OCI-LY3 (cell line): ENCODE results near the gene KIF1B.
A peak's percentile ranks its signal among the peaks of the same experiment; 100 is the strongest.
"Not testable (repeated sequence)": the region's sequence is repeated elsewhere in the genome, so short reads cannot be mapped to it uniquely, and the experiment has no call there.

Experiments
- H2AFZ ChIP-seq: fragments of 200-600, 300-600 bp; shearing (Covaris generic); 2 replicates; pipeline ENCODE4 v1.6.0; 2014; ENCODE audit warnings: antibody characterized with exemption, low read depth, low read length
- H3K27ac ChIP-seq: fragments of 200-600, 300-600 bp; sonication (generic); 2 replicates; pipeline ENCODE4 v1.5.1; 2014; ENCODE audit warnings: mild to moderate bottlenecking, low read length, moderate library complexity, mixed read lengths
- H3K27me3 ChIP-seq: fragments of 200-600, 300-600 bp; sonication (generic); 2 replicates; pipeline ENCODE4 v1.6.1; 2014; ENCODE audit warnings: low read depth, low read length, mixed read lengths
- H3K36me3 ChIP-seq: fragments of 200-600, 300-600 bp; sonication (generic); replicated peaks from 2 replicates; pipeline ENCODE3; 2014; ENCODE audit warnings: low read depth, low read length, mixed read lengths
- H3K4me1 ChIP-seq: fragments of 300-600, 200-600 bp; sonication (generic); 2 replicates; pipeline ENCODE4 v1.6.1; 2014; ENCODE audit warnings: low read length, mixed read lengths
- H3K4me2 ChIP-seq: fragments of 200-600, 300-600 bp; sonication (generic); 2 replicates; pipeline ENCODE4 v1.6.1; 2014; ENCODE audit warnings: low read length, mixed read lengths
- H3K4me3 ChIP-seq: fragments of 300-600, 200-600 bp; sonication (generic); 2 replicates; pipeline ENCODE4 v1.5.1; 2014; ENCODE audit warnings: antibody characterized with exemption, mild to moderate bottlenecking, low read length, moderate library complexity
- H3K79me2 ChIP-seq: fragments of 300-600, 200-600 bp; shearing (Covaris generic); 2 replicates; pipeline ENCODE4 v1.6.1; 2014; ENCODE audit warnings: mild to moderate bottlenecking, low read length, mixed read lengths
- H3K9ac ChIP-seq: fragments of 300-600, 200-600 bp; shearing (Covaris generic); 2 replicates; pipeline ENCODE4 v1.6.0; 2014; ENCODE audit warnings: mild to moderate bottlenecking, low read length, moderate library complexity
- H3K9me3 ChIP-seq: fragments of 200-600, 300-600 bp; shearing (Covaris generic); 2 replicates; pipeline ENCODE4 v1.6.1; 2014; ENCODE audit warnings: low read length, mixed read lengths; ENCODE audit not compliant: insufficient read depth
- H4K20me1 ChIP-seq: fragments of 200-600, 300-600 bp; sonication (generic); 2 replicates; pipeline ENCODE4 v1.6.1; 2016; ENCODE audit warnings: low read length, mixed read lengths; ENCODE audit not compliant: insufficient read depth
- EZH2phosphoT487 ChIP-seq: fragments of 200-600 bp; shearing (Covaris generic); IDR thresholded peaks from 2 replicates; pipeline ENCODE4 v1.6.1; 2018; ENCODE audit warnings: antibody characterized with exemption, mixed run types, low read depth
- TF ChIP-seq, protein P1 (sequence below): fragments of 200-600, 300-600 bp; sonication (generic); IDR thresholded peaks from 2 replicates; pipeline ENCODE4 v1.5.1; 2014; ENCODE audit warnings: antibody characterized with exemption, low read length, low read depth

The KIF1B gene

GRCh38 chr1:10213186-10213705 is 2.9 kb downstream of the KIF1B start:
- Histone ChIP-seq H3K4me3 (no peak overlapping the region), H4K20me1 (no peaks in the 10 kb centered on the region; the same call in 1 of the 2 replicates), H2AFZ (no peak overlapping the region)

GRCh38 chr1:10216090-10216749 is 5.8 kb downstream of the KIF1B start:
- Histone ChIP-seq H4K20me1 (no peaks in the 10 kb centered on the region; the same call in 1 of the 2 replicates), H3K27me3 (no peaks in the 10 kb centered on the region), H3K9me3 (no peaks in the 10 kb centered on the region), H2AFZ (no peak overlapping the region), H3K79me2 (peaks cover 3% of the 10 kb centered on the region; the same call in 1 of the 2 replicates), H3K36me3 (no peaks in the 10 kb centered on the region), H3K9ac (no peak overlapping the region), H3K27ac (no peak overlapping the region), H3K4me3 (peak overlapping the region; percentile 45), H3K4me2 (peak overlapping the region; percentile 48), H3K4me1 (peaks cover 14% of the 10 kb centered on the region)
- TF ChIP-seq, protein P1, sequence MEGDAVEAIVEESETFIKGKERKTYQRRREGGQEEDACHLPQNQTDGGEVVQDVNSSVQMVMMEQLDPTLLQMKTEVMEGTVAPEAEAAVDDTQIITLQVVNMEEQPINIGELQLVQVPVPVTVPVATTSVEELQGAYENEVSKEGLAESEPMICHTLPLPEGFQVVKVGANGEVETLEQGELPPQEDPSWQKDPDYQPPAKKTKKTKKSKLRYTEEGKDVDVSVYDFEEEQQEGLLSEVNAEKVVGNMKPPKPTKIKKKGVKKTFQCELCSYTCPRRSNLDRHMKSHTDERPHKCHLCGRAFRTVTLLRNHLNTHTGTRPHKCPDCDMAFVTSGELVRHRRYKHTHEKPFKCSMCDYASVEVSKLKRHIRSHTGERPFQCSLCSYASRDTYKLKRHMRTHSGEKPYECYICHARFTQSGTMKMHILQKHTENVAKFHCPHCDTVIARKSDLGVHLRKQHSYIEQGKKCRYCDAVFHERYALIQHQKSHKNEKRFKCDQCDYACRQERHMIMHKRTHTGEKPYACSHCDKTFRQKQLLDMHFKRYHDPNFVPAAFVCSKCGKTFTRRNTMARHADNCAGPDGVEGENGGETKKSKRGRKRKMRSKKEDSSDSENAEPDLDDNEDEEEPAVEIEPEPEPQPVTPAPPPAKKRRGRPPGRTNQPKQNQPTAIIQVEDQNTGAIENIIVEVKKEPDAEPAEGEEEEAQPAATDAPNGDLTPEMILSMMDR, result no peak
- TF ChIP-seq EZH2phosphoT487, result no peak

More at GRCh38 chr1:10213186-10213705, 2.9 kb downstream of the KIF1B start:
- Histone ChIP-seq H3K9me3 (no peaks in the 10 kb centered on the region), H3K27me3 (no peaks in the 10 kb centered on the region), H3K36me3 (no peaks in the 10 kb centered on the region), H3K79me2 (peaks cover 6% of the 10 kb centered on the region; the same call in 1 of the 2 replicates), H3K9ac (no peak overlapping the region), H3K27ac (no peak overlapping the region), H3K4me1 (peaks cover 22% of the 10 kb centered on the region), H3K4me2 (no peak overlapping the region)
- TF ChIP-seq, protein P1, result no peak
- TF ChIP-seq EZH2phosphoT487, result no peak

GRCh38 chr1:10217748-10218441 is 7.5 kb downstream of the KIF1B start:
- Histone ChIP-seq H3K4me3 (no peak overlapping the region), H3K4me1 (peaks cover 12% of the 10 kb centered on the region), H3K27me3 (no peaks in the 10 kb centered on the region), H3K9me3 (no peaks in the 10 kb centered on the region), H3K4me2 (no peak overlapping the region), H4K20me1 (no peaks in the 10 kb centered on the region; the same call in 1 of the 2 replicates), H3K27ac (no peak overlapping the region), H3K9ac (no peak overlapping the region), H3K36me3 (no peaks in the 10 kb centered on the region), H2AFZ (no peak overlapping the region), H3K79me2 (no peaks in the 10 kb centered on the region)
- TF ChIP-seq, protein P1, result no peak
- no peak for TF ChIP-seq EZH2phosphoT487

- no peak overlapping the region for H2AFZ ChIP-seq
- H3K4me2 ChIP-seq, result no peak overlapping the region
- H3K4me3 ChIP-seq, result no peak overlapping the region
- peaks cover 12% of the 10 kb centered on the region for H3K4me1 ChIP-seq
- no peaks in the 10 kb centered on the region for H3K27me3 ChIP-seq
- H3K79me2 ChIP-seq, result no peaks in the 10 kb centered on the region
- TF ChIP-seq, protein P1, result no peak
- TF ChIP-seq EZH2phosphoT487, result no peak
- H3K36me3 ChIP-seq, result no peaks in the 10 kb centered on the region
- no peak overlapping the region for H3K27ac ChIP-seq
- no peaks in the 10 kb centered on the region for H3K9me3 ChIP-seq
- no peaks in the 10 kb centered on the region; the same call in 1 of the 2 replicates for H4K20me1 ChIP-seq
- H3K9ac ChIP-seq, result no peak overlapping the region
These were observed 9.8 kb downstream of the KIF1B start for GRCh38 chr1:10220200-10220599.

GRCh38 chr1:10220657-10221056 is 10.3 kb downstream of the KIF1B start:
- H3K9me3 ChIP-seq, H3K27ac ChIP-seq, H3K27me3 ChIP-seq, H2AFZ ChIP-seq, H3K79me2 ChIP-seq, H4K20me1 ChIP-seq, H3K4me2 ChIP-seq, H3K4me3 ChIP-seq, H3K36me3 ChIP-seq, H3K9ac ChIP-seq: not testable (repeated sequence)
- H3K4me1 ChIP-seq, result peaks cover 11% of the 10 kb centered on the region
